ENCODE results near the gene SNX21.
"Not testable (repeated sequence)": the region's sequence is repeated elsewhere in the genome, so short reads cannot be mapped to it uniquely, and the experiment has no call there.

Gene SNX21

DNA sequence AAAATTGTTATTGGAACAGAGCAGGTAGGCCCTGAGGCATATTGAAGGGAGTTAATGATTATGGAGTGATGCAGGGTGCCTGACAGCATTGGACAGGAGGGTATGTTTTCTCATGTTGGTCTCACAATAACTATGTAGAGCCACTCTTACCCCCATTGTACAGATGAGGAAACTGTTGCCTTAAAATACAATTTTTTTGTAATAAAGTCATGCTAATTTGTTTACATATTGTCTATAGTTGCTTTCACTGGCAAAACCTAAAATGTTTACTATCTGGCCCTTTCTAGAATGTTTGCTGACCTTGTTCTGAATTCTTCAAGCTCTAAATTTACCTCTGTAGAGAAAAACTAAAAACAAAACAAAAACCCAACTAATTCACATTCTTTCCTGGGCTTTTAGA, 17.9 kb downstream of the SNX21 start:
- DNase-seq = no peak

DNA sequence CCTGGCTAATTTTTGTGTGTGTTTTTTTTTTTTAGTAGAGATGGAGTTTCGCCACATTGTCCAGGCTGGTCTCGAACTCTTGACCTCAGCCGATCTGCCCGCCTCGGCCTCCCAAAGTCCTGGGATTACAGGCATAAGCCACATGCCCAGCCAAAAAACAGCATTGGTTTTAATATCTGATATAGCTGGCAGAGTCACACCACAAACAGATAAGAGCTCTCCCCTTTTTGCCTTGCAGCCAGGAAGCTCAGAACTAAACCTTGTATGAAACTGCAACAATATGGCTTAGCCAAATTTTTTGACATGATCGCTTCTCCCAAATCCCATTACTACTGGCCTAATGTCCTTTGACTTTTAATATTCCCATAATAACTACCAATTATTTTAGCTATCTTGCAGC, 18.7 kb downstream of the SNX21 start:
- no peak for DNase-seq

DNA sequence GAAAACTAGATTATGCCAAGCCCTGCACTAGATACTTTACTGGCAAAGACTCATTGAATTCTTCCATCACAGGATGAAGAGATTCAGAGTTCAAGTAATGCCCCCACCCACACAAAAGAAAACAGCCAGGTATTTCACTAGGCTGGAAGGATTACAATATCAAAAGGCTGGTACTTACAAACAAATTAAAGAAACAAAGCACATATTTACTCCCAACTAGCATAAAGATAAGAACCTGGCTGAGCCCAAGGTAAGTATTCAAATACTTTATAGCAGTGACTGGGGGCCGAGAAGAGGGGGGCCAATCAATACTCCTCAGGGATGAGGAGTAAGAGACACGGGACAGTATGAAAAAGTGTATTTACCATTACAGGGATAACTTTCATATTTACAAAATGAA, 19.9 kb downstream of the SNX21 start:
- no peak for DNase-seq

DNA sequence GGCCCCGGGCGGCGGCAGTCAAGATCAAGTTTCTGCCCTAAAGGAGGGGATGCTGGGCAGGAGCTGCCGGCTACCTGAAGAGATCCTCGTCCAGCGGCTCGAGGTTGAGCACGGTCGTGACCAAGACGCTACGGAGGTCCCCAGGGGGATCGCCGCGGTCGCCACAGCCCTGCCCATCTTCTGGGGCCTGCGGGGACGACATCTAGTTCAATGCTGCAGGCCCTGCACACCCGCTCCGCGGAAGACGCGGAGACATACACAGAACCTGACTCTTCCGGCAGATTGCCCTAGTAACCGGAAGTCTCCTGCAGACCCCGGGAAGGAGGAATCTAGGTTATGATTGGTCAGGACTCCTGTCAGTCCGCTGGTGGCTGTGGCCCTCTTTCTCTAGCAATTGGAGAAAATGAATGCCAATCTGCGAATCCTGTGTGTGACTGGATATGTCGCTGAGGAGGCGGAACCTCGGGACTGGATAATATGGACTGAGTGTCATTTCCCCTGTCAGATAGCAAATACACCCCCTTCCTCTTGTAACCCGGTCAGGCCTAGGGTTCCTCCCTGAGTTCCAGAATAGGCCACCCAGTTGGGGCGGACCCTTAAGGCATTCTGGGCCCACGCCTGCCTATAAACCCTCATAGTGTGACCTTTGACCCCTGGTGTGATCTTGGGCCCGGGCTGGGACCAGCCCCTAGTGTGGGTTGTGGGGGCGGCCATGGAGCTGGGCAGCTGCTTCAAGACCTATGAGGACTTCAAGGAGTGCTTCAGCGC, 23.7 kb downstream of the SNX21 start, which contains the start of the genes ACOT8 and ZSWIM3:
TSS of gene ACOT8 (minus strand) at position 279 of the 768 bp plus-strand sequence. CDS start at position 202, 77 bp downstream.
TSS of gene ZSWIM3 (plus strand) at position 501 of the 768 bp plus-strand sequence. CDS start at position 713, 212 bp downstream.
- DNase-seq = peak; percentile 99

DNA sequence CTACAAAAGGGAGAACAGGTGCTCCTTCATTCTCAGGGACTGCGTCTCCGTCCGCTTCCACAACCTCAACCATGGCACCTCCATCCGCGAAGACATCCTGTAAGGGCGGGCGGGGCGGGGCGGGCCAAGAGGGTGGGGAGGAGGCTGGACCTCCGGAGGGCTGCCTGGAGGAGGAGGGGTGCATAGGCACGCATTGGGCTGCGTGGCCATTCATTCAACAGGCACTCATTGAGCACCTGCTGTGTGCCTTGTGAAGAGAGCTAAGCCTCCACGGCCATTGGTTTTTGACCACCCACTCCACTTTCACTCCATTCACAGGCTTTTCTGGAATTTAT, 24.2 kb downstream of the SNX21 start:
- DNase-seq = no peak

DNA sequence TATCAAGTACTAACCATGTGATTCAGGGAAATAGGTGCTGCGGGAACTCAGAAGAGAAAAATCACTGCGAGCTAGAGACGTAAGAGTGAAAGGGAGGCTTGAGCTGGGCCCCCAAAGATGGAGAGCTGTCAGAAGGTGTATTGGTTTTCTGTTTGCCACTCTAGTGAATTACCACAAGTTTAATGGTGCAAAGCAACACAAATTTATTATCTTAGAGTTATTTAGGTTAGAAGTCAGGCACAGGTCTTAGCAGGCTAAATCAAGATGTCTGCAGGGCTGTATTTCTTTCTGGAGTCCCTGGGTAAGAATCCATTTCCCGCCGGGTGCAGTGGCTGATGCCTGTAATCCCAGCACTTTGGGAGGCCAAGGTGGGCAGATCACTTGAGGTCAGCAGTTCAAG, 26.3 kb downstream of the SNX21 start:
- no peak for DNase-seq

DNA sequence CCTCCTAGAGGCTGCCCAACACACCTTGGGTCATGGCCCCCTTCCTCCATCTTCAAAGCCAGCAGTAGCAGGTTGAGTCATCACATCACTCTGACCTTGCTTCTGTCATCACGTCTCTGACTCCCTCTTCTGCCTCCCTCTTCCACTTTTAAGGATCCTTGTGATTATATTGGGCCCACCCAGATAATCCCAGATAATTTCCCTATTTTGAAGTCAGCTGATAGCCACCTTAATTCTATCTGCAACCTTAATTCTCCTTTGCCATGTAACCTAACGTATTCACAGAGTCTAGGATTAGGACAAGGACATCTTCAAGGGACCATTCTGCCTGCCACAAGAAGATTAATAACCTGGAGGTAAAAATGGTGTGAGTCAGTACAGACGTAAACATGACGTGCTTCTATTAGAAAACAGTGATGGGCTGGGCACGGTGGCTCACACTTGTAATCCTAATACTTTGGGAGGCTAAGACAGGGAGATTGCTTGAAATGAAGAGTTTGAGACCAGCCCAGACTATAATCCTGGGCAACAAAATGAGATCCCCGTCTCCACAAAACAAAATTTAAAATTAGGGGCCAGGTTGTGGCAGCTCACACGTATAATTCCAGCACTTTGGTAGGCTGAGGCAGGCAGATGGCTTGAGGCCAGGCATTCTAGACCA, 27.1 kb downstream of the SNX21 start:
- no peak for DNase-seq

DNA sequence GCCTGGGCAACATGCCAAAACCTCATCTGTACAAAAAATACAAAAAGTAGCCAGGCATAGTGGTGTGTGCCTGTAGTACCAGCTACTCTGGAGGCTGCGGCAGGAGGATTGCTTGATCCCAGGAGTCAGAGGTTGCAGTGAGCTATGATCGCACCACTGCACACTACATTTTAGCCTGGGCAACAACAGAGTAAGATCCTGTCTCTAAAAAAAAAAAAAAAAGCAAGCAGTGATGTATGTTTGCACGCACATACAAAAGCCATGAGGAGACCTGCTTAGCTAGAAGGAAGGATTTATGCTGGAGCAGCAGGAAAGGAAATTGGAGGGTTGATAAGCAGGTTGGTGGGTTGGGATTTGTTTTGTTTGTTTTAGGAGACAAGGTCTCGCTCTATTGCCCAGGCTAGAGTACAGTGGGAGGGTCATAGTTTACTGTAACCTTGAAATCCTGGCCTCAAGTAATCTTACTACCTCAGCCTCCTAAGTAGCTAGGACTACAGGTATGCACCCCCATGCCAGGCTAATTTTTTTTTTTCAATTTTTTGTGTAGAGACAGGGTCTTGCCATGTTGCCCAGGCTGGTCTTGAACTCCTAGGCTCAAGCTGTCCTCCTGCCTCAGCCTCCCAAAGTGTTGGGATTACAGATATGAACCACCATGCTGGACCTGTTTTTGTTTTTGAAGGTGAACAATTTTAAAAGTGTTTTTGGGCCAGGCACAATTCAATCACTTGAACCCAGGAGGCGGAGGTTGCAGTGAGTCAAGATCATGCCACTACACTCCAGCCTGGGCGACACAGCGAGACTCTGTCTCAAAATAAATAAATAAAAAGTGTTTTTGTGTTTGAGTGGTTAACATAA, 27.8 kb downstream of the SNX21 start:
- DNase-seq = no peak

DNA sequence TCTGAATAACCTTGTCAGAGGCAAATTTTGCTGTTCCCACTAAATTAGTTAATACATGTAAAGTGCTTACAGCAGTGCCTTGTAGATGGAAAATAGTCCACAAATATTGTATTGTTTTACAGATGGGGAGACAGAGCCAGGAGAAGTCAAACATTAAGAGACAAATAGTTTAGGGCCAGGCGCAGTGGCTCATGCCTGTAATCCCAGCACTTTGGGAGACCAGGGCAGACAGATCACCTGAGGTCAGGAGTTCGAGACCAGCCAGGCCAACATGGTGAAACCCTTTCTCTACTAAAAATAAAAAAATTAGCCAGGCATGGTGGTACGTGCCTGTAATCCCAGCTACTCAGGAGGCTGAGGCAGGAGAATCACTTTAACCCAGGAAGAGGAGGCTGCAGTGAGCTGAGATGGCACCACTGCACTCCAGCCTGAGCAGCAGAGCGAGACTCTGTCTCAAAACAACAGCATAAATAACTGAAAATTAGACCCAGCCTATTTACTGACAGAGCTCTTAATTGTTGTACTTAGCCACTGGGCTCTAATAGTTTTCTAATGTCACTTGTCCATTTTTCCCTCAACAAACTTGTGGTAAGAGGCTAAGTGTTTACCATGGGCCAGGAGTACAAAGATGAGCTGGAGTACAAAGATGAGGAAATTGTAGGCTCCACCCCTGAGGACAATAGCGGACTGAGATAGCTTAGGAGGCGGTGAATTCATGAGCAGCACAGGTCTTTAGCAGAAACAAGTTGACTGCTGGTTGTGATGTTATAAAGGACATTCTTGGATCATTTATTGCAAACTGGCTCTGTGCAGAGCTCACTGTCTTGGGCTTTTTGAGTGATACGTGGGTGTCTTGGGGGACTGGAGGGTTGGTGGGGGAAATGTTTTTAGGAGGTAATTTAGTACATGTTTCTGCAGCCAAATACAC, 30.2 kb downstream of the SNX21 start:
- no peak for DNase-seq

DNA sequence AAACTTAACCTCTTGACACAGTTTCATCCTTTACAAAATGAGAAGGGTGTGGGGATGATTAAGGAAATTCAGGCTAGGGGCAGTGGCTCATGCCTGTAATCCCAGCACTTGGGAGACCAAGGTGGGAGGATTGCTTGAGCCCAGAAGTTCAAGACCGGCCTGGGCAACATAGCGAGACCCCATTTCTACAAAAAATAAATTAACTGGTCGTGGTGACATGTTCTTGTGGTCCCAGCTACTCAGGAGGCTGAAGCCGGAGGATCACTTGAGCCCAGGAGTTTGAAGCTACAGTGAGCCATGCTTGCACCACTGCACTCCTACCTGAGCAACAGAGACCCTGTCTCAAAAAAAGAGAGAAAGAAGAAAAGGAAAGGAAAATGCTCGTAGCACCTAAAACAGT, 32.9 kb downstream of the SNX21 start:
- no peak for DNase-seq

DNA sequence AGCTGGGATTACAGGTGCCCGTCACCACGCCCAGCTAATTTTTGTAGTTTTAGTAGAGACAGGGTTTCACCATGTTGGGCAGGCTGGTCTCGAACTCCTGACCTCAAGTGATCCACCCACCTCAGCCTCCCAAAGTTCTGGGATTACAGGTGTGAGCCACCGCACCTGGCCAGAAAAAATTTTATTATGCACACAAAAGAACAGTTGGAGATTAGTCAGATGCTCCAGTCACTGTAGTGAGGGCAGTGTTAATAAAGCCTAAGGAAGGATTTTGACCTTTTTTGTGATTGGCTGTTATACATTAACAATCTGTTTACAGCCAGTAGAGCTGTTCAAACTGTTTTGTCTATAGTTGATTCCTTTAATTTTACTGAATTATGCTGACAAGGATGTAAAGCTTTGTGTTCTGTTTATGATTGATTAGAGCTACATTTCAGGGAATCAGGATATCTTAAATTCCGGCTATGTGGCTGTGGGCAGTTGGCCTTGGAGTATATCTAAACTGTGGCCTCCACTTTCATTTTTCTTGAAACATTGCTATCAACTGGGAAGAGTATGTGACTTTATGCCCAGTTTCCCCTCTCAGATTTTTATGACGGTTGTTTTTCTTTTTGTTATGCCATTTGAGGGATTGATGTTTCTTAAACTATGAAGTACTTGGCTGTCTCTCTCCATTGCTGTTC, 33.7 kb downstream of the SNX21 start:
- no peak for DNase-seq

DNA sequence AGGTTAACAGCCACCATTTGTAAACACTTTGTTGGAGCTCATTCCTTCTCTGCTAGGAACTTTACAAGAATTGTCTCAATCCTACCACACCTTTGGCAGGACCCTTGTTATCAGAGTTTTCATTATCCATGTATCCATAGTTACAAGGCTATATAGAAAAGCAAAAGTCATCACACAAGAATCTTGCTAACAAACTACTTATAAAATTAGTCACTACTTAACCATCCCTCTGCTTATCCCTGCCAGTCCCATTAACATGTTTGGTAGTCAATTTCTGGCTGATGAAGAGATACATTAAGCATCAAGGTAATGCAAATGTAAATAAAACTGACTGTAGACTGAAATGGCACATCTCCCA, 34.2 kb downstream of the SNX21 start:
- DNase-seq = peak; percentile 37

DNA sequence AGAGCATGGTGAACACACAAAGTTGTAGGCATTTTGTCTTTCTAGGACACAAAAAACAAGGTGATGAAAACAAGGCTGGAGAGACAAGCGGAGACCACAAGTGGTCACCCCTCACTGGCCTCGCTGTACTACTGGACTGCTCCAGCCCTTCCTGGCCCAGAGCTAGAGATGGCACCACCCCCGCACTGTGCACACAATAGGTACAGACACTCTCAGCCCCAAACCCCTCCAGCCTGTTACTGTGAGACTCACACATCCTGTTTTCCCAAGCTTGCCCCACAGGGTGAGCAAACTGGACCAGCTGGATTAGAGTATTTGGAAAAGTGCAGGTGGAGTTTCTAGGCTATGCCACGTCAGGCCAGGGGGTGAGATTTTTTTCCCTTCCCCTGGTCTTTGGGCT, 39.0 kb downstream of the SNX21 start:
- no peak for DNase-seq

DNA sequence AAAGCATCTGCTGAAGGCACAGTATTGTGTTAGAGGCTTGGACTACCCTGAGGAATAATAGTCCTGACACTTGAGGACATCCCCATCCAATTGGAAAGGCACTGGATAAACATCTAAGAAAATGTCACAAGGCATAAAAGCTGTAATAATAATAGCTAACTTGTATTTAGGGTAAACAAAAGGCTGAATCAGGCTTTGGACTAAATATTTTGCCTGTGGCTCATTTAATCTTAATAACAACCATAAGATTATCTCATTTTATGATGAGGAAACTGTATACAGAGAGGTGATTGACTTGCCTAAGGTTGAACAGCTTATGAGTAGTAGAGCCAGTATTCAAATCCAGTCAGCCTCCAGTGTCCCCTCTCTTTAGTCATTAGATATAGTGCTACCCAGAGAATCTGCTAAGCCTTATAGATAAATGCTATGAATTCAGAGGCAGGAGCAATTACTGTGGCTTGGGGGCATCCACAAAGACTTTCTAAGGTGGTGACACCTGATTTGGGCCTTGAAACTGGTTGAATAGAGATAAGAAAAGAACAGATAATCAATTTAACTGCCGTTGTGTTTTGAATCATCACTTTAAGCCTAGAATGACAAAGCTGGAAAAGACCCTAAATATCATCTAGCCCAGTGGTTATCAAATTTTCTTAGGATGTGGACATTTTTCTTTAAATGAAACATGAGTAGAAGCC, 40.0 kb downstream of the SNX21 start:
- DNase-seq = no peak

DNA sequence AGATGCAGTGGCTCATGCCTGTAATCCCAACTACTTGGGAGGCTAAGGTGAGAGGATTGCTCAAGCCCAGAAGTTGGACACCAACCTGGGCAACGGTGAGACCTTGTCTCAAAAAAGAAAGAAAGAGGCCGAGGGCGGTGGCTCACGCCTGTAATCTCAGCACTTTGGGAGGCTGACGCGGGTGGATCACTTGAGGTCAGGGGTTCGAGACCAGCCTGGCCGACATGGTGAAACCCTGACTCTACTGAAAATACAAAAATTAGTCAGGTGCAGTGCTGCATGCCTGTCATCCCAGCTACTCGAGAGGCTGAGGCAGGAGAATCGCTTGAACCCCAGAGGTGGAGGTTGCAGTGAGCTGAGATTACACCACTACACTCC, 40.5 kb downstream of the SNX21 start:
- DNase-seq = not testable (repeated sequence)

DNA sequence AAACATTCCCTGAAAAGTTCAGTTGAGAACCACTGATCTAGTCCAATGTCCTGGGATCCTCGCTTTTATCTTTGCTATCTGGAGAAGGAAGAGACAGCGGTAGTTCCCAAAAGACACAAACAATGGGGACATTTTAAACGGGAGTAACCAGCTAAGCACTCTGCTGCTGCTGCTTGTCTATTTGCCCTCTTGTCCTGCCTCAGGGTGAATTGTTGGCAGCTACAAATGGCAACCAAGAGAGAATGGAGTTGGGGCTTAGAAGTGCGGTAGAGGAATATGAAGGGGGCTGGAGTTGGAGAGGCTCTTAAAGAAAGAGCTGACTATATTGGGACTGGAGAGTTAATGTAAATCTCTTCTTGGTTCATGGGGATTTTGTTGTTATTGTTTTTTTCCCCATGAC, 41.0 kb downstream of the SNX21 start:
- no peak for DNase-seq

DNA sequence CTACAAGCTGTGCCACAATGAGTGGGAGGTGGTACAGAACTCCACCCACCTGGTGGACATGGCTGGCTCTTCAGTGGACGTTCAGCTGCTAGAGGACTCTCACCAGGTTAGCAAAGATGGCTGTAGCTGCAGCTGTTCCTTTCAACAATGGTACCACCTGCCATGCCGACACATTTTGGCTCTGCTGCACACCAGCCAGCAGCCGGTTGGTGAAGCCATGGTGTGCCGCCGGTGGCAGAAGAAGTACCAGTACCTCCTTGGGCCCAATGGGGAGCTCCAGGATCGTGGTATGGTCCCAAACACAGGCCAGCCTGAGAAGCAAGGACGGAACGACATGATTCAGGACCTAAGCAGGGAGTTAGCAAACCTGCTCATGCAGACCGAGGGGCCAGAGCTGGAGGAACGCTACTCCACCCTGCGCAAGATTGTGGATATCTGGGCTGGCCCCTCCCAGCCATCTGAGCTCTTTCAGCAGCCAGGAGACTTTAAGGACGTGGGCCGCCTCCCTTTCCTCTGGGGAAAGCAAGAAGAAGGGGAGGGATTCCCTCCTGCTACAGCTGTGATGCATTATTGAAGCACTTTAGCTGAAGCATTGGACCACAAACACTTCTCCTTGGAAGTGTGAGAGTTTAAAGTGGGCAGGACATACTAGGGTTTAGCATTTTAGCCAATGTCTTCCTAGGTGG, 44.6 kb downstream of the SNX21 start:
- no peak for DNase-seq

DNA sequence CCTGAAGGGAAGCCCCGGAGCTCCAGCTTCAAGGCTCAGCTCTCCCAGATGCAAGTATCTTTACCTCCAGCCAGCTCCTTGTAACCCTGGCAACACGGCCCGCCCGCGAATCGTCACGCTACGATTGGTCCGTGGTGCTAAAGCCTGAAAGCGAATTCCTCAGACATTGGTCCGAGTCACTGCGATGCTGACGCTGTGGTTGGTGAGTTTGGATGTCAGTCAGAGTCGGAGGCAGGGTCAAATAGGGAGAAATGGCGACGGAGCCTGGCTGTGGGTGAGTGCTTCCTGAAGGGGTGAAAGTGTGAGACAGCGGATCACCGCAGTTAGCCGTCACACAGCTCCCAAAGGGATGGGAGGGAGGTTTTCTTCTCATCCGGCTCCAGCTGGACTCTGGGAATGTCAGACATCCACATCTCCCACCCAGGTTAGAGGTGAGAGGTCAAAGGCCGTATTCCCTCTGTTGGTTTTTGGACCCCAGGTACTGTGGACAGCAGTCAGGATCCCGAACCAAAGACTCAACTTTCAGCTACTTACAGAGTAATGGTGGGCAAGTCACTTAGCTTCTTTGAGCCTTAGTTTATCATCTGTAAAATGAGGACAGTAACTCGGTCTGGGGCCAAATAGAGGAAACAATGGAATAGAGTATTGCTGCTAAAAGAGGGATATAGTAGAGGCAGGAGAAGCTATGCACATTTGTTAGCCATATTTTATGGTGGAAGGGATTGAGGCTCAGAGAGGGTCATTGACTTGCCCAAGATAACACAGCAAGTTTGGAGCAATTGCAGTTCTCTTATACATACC, 47.6 kb downstream of the SNX21 start, which contains the start of gene ZSWIM1:
TSS of gene ZSWIM1 (plus strand) at position 240 of the 801 bp plus-strand sequence. CDS start 1,366 bp downstream, outside the sequence.
- DNase-seq = peak; percentile 100

DNA sequence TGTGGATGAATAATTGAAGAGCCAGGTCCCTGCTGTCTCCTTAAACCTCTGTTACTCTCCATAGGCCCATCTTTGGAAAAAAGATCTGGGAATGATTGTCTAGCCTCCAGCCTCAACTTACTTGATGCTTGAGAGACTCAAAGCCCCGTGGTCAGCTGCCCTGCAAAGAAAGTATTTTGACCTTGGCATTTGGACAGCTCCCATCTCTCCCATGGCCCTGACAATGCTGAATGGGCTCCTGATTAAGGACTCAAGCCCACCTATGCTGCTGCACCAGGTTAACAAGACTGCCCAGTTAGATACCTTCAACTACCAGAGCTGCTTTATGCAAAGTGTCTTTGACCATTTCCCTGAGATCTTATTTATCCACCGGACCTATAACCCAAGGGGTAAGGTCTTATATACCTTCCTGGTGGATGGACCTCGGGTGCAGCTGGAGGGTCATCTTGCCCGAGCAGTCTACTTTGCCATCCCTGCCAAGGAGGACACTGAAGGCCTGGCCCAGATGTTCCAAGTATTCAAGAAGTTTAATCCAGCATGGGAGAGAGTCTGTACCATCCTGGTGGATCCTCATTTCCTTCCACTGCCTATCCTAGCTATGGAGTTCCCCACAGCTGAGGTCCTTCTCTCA, 49.0 kb downstream of the SNX21 start:
- no peak for DNase-seq
